ENCODE data around the gene XYLB.
"Not testable (repeated sequence)": the region's sequence is repeated elsewhere in the genome, so short reads cannot be mapped to it uniquely, and the experiment has no call there.

Gene XYLB

GRCh38 chr3:38404286-38404685, 57.7 kb downstream of the XYLB start:
- TF ChIP-seq TAF1 (IDR thresholded peaks at IDR 0.05; ENCODE audit: low read depth, low read length): no peak
- TF ChIP-seq POU2F2 (IDR thresholded peaks at IDR 0.05; ENCODE audit: low read depth, low read length): no peak
- no peak for TF ChIP-seq PAX5 (IDR thresholded peaks at IDR 0.05; ENCODE audit: insufficient read depth, low read length, severe bottlenecking)
- no peak for TF ChIP-seq POLR2AphosphoS5 (IDR thresholded peaks at IDR 0.05; ENCODE audit: low read depth, low read length)
- TF ChIP-seq POLR2A (IDR thresholded peaks at IDR 0.05; ENCODE audit: low read depth, low read length): no peak
- TF ChIP-seq SPI1 (IDR thresholded peaks at IDR 0.05; ENCODE audit: low read depth, low read length): no peak
- FAIRE-seq: no peak
- DNase-seq (ENCODE audit: insufficient read length, low spot score): no peak

- FAIRE-seq: no peak
- DNase-seq (ENCODE audit: insufficient read length, low spot score): no peak
- TF ChIP-seq POLR2A (IDR thresholded peaks at IDR 0.05; ENCODE audit: low read depth, low read length) (no peak), POU2F2 (IDR thresholded peaks at IDR 0.05; ENCODE audit: low read depth, low read length) (no peak), POLR2AphosphoS5 (IDR thresholded peaks at IDR 0.05; ENCODE audit: low read depth, low read length) (no peak), PAX5 (IDR thresholded peaks at IDR 0.05; ENCODE audit: insufficient read depth, low read length, severe bottlenecking) (no peak), SPI1 (IDR thresholded peaks at IDR 0.05; ENCODE audit: low read depth, low read length) (no peak), TAF1 (IDR thresholded peaks at IDR 0.05; ENCODE audit: low read depth, low read length) (no peak)
These were observed 65.0 kb downstream of the XYLB start for GRCh38 chr3:38411591-38411990.

- DNase-seq (ENCODE audit: insufficient read length, low spot score); FAIRE-seq: not testable (repeated sequence)
These were observed 74.2 kb downstream of the XYLB start for GRCh38 chr3:38420758-38421157.

GRCh38 chr3:38421679-38422336, 75.2 kb downstream of the XYLB start:
- DNase-seq (ENCODE audit: insufficient read length, low spot score) (no peak), FAIRE-seq (no peak)
- TF ChIP-seq SPI1 (IDR thresholded peaks at IDR 0.05; ENCODE audit: low read depth, low read length) (no peak), POU2F2 (IDR thresholded peaks at IDR 0.05; ENCODE audit: low read depth, low read length) (no peak), POLR2AphosphoS5 (IDR thresholded peaks at IDR 0.05; ENCODE audit: low read depth, low read length) (no peak), POLR2A (IDR thresholded peaks at IDR 0.05; ENCODE audit: low read depth, low read length) (no peak), PAX5 (IDR thresholded peaks at IDR 0.05; ENCODE audit: insufficient read depth, low read length, severe bottlenecking) (no peak), TAF1 (IDR thresholded peaks at IDR 0.05; ENCODE audit: low read depth, low read length) (no peak)

- peak; percentile 62 for FAIRE-seq
- DNase-seq (ENCODE audit: insufficient read length, low spot score): not testable (repeated sequence)
These were observed 80.3 kb downstream of the XYLB start for GRCh38 chr3:38426798-38427426.

- not testable (repeated sequence) for DNase-seq (ENCODE audit: insufficient read length, low spot score); FAIRE-seq
These were observed 86.5 kb downstream of the XYLB start for GRCh38 chr3:38432871-38433658.

- FAIRE-seq; DNase-seq (ENCODE audit: insufficient read length, low spot score): not testable (repeated sequence)
These were observed 87.1 kb downstream of the XYLB start for GRCh38 chr3:38433661-38434060.

- FAIRE-seq; DNase-seq (ENCODE audit: insufficient read length, low spot score): not testable (repeated sequence)
These were observed 92.0 kb downstream of the XYLB start for GRCh38 chr3:38438436-38439069.

GRCh38 chr3:38443205-38443604, 96.6 kb downstream of the XYLB start:
- not testable (repeated sequence) for FAIRE-seq; DNase-seq (ENCODE audit: insufficient read length, low spot score)

GRCh38 chr3:38446085-38446686, 99.6 kb downstream of the XYLB start:
- no peak for DNase-seq (ENCODE audit: insufficient read length, low spot score)
- no peak for TF ChIP-seq PAX5 (IDR thresholded peaks at IDR 0.05; ENCODE audit: insufficient read depth, low read length, severe bottlenecking)
- TF ChIP-seq TAF1 (IDR thresholded peaks at IDR 0.05; ENCODE audit: low read depth, low read length): no peak
- no peak for TF ChIP-seq POLR2AphosphoS5 (IDR thresholded peaks at IDR 0.05; ENCODE audit: low read depth, low read length)
- TF ChIP-seq SPI1 (IDR thresholded peaks at IDR 0.05; ENCODE audit: low read depth, low read length): no peak
- TF ChIP-seq POU2F2 (IDR thresholded peaks at IDR 0.05; ENCODE audit: low read depth, low read length): no peak
- TF ChIP-seq POLR2A (IDR thresholded peaks at IDR 0.05; ENCODE audit: low read depth, low read length): no peak
- FAIRE-seq: no peak

GRCh38 chr3:38446812-38447211, 100.2 kb downstream of the XYLB start:
- no peak for DNase-seq (ENCODE audit: insufficient read length, low spot score)
- no peak for TF ChIP-seq POLR2AphosphoS5 (IDR thresholded peaks at IDR 0.05; ENCODE audit: low read depth, low read length)
- TF ChIP-seq PAX5 (IDR thresholded peaks at IDR 0.05; ENCODE audit: insufficient read depth, low read length, severe bottlenecking): no peak
- TF ChIP-seq SPI1 (IDR thresholded peaks at IDR 0.05; ENCODE audit: low read depth, low read length): no peak
- TF ChIP-seq POU2F2 (IDR thresholded peaks at IDR 0.05; ENCODE audit: low read depth, low read length): no peak
- no peak for TF ChIP-seq POLR2A (IDR thresholded peaks at IDR 0.05; ENCODE audit: low read depth, low read length)
- no peak for TF ChIP-seq TAF1 (IDR thresholded peaks at IDR 0.05; ENCODE audit: low read depth, low read length)
- no peak for FAIRE-seq

Measured in GM12891 (cell line).